Breast epithelium (tissue), 4 donors: ENCODE data around the gene GAL3ST1. TPM values are rescaled to one million over a fixed set of nuclear protein-coding genes. Genes with fewer than 3 reads are reported as not detected.

Experiments
- DNase-seq, 2 donors: peaks; one replicate each; pipeline ENCODE4 v3.0.0-alpha.2; 2019; ENCODE audit warnings: low spot score in 2 of 2
- H3K27ac ChIP-seq, 2 donors: fragments of 200-600 bp; sonication (generic) in 1 of 2; one replicate each; pipeline ENCODE4 v1.5.1; 2016 to 2019; ENCODE audit warnings: mild to moderate bottlenecking in 1 of 2
- H3K27me3 ChIP-seq, 2 donors: fragments of 200-600 bp; sonication (generic) in 1 of 2; one replicate each; pipeline versions ENCODE4 v1.5.1 to v1.6.0; 2017 to 2019; ENCODE audit warnings: control low read depth in 1 of 2, mild to moderate bottlenecking in 1 of 2
- H3K36me3 ChIP-seq: fragments of 200-600 bp; one replicate; pipeline ENCODE4 v1.5.1; 2019
- H3K4me1 ChIP-seq, 2 donors: fragments of 200-600 bp; sonication (generic); one replicate each; pipeline ENCODE4 v1.5.1; 2016 to 2019; ENCODE audit warnings: control low read depth in 1 of 2
- H3K4me3 ChIP-seq, 3 donors: fragments of 200-600 bp; sonication (generic); 1 replicate in 2 of 3; 2 replicates in 1 of 3; pipeline ENCODE4 v1.5.1; 2016 to 2019; ENCODE audit warnings: mild to moderate bottlenecking in 3 of 3, moderate library complexity in 2 of 3
- H3K9me3 ChIP-seq, 2 donors: fragments of 200-600 bp; sonication (generic) in 1 of 2; one replicate each; pipeline ENCODE4 v1.5.1; 2016 to 2019; ENCODE audit warnings: control low read depth in 1 of 2
- POLR2A ChIP-seq: fragments of 450-650 bp; IDR thresholded peaks from one replicate; pipeline ENCODE4 v1.6.1; 2016; ENCODE audit warnings: antibody characterized with exemption, mild to moderate bottlenecking, moderate library complexity
- POLR2AphosphoS5 ChIP-seq, 3 donors: sonication (generic); formaldehyde crosslinking; IDR thresholded peaks; one replicate each; pipeline ENCODE4 v1.6.1; 2017; ENCODE audit warnings: antibody characterized with exemption in 3 of 3
- intact Hi-C: fragments of 100-400 bp; cut with DNase I; formaldehyde crosslinking; loops from one replicate; pipeline ENCODE4 v1.15.1; 2023; ENCODE audit warnings: low total_unique reads
- total RNA-seq, 3 donors: library from RNA; depleted of rRNA; stranded (reverse); fragments of >200 nt; gene quantifications; one replicate each; pipeline ENCODE4 v1.1.0, GENCODE V29; 2016
- TF ChIP-seq, protein P1 (sequence below), 3 donors: fragments of 450-650 bp; IDR thresholded peaks; one replicate each; pipeline ENCODE4 v1.5.1; 2016 to 2017; ENCODE audit warnings: antibody characterized with exemption in 3 of 3, mild to moderate bottlenecking in 3 of 3, moderate library complexity in 3 of 3

Gene GAL3ST1
- total RNA-seq, 3 donors from 2014 or later = 1.3 to 2.6 (median 1.3) TPM

GRCh38 chr22:30612789-30613188 is 38.3 kb upstream of the GAL3ST1 start:
- no peaks in the 10 kb centered on the region for H3K27me3 ChIP-seq

DNA sequence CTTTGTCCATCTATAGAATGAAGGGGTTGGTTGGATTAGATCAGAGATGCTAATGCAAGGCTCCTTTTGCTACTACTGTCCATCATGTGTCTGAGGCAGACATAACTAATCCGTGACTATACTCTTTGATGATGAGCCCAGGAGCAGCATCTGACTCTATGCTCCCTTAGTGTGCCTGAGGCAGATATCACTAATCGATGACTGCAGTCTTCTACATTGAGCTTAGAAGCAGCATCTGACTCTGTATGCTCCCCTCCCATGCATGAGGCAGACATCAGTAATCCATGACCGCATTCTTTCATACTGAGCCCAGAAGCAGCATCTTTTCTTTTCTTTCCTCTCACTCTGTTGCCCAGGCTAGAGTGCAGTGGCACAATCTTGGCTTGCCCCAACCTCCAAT is 36.7 kb upstream of the GAL3ST1 start:
- no peak for DNase-seq
- intact Hi-C loops = loop anchor here (10.0 kb wide), 1 partner anchor 314 kb away; no protein-coding TSS in a partner anchor
- H3K27me3 ChIP-seq = no peaks in the 10 kb centered on the region
- H3K4me1 ChIP-seq = no peaks in the 10 kb centered on the region
- no peaks in the 10 kb centered on the region for H3K36me3 ChIP-seq
- no peaks in the 10 kb centered on the region for H3K9me3 ChIP-seq
- TF ChIP-seq POLR2AphosphoS5 (IDR thresholded peaks at IDR 0.05) (no peak), POLR2A (no peak)
- TF ChIP-seq, protein P1, sequence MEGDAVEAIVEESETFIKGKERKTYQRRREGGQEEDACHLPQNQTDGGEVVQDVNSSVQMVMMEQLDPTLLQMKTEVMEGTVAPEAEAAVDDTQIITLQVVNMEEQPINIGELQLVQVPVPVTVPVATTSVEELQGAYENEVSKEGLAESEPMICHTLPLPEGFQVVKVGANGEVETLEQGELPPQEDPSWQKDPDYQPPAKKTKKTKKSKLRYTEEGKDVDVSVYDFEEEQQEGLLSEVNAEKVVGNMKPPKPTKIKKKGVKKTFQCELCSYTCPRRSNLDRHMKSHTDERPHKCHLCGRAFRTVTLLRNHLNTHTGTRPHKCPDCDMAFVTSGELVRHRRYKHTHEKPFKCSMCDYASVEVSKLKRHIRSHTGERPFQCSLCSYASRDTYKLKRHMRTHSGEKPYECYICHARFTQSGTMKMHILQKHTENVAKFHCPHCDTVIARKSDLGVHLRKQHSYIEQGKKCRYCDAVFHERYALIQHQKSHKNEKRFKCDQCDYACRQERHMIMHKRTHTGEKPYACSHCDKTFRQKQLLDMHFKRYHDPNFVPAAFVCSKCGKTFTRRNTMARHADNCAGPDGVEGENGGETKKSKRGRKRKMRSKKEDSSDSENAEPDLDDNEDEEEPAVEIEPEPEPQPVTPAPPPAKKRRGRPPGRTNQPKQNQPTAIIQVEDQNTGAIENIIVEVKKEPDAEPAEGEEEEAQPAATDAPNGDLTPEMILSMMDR (IDR thresholded peaks at IDR 0.05) = no peak
- no peak overlapping the region for H3K27ac ChIP-seq
- H3K4me3 ChIP-seq = no peak overlapping the region

More at GRCh38 chr22:30612789-30613188, 38.3 kb upstream of the GAL3ST1 start:
- H3K9me3 ChIP-seq = no peaks in the 10 kb centered on the region
- H3K4me1 ChIP-seq = no peaks in the 10 kb centered on the region
- H3K4me3 ChIP-seq = no peak overlapping the region
- no peaks in the 10 kb centered on the region for H3K36me3 ChIP-seq
- intact Hi-C loops = loop anchor here (10.0 kb wide), 1 partner anchor 312 kb away; no protein-coding TSS in a partner anchor
- no peak overlapping the region for H3K27ac ChIP-seq
- TF ChIP-seq, protein P1 (IDR thresholded peaks at IDR 0.05) = no peak
- TF ChIP-seq POLR2AphosphoS5 (IDR thresholded peaks at IDR 0.05) (no peak), POLR2A (no peak)
- no peak for DNase-seq

GRCh38 chr22:30610299-30610698 is 35.8 kb upstream of the GAL3ST1 start:
- TF ChIP-seq, protein P1 (IDR thresholded peaks at IDR 0.05) = no peak
- TF ChIP-seq POLR2A (no peak), POLR2AphosphoS5 (IDR thresholded peaks at IDR 0.05) (no peak)

DNA sequence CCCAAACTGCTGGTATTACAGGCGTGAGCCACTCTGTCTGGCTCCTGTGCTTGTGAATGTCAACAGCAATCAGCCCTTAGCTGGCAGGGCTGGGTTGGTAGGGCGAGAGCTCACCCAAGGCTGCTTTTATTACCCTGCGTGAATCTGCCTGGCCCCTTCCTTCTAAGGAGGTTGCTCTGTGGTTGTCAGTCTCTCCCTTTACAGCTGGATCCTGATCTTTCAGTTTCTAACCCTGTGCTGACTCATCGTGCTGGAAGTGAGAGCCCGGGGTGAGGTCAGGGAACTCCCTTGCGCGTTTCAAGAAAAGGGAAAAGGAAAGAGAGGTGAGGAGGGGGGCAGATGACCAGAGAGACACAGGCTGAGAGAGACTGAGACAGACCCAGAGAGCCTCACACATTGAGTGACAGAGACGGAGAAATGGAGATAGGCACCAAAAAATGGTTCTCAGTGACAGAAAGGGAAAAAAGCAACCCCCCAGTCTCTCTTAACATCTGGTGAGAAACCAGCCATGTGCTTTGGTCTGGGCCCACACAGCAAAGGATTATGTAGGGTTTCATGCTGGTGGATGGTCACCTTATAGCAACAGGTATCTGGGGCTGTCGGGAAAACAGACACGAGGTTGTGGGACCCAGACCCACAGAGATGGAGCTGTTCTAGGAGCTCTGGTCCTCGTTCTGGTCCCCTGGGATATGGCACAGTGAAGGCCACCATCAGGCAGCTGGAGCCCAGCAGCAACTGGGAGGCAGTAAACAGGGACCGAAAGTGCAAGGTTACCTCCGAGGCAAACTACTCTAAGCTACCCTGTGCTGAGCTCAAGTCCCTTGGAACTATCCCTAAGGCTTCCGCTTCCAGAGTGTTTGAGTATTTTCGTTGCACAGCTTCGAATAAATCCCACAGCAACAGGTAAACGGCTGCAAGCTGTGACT is 35.1 kb upstream of the GAL3ST1 start:
- intact Hi-C loops = loop anchor here (10.0 kb wide), 1 partner anchor 315 kb away; no protein-coding TSS in a partner anchor
- H3K27ac ChIP-seq = peak overlapping the region; percentile 37 to 62
- H3K36me3 ChIP-seq = no peaks in the 10 kb centered on the region
- H3K27me3 ChIP-seq = no peaks in the 10 kb centered on the region
- TF ChIP-seq POLR2A (no peak), POLR2AphosphoS5 (IDR thresholded peaks at IDR 0.05) (no peak)
- TF ChIP-seq, protein P1 (IDR thresholded peaks at IDR 0.05) = no peak
- peaks cover 0 to 7% of the 10 kb centered on the region in 2 donors for H3K4me1 ChIP-seq
- peak overlapping the region in 1 of 3 donors; percentile 56 for H3K4me3 ChIP-seq
- no peaks in the 10 kb centered on the region for H3K9me3 ChIP-seq
- DNase-seq = no peak

More at GRCh38 chr22:30610299-30610698, 35.8 kb upstream of the GAL3ST1 start:
- H3K27ac ChIP-seq = no peak overlapping the region
- DNase-seq = no peak
- peaks cover 0 to 7% of the 10 kb centered on the region in 2 donors for H3K4me1 ChIP-seq
- intact Hi-C loops = loop anchor here (10.0 kb wide), 1 partner anchor 315 kb away; no protein-coding TSS in a partner anchor
- no peaks in the 10 kb centered on the region for H3K9me3 ChIP-seq
- no peaks in the 10 kb centered on the region for H3K27me3 ChIP-seq
- no peak overlapping the region for H3K4me3 ChIP-seq
- H3K36me3 ChIP-seq = no peaks in the 10 kb centered on the region

DNA sequence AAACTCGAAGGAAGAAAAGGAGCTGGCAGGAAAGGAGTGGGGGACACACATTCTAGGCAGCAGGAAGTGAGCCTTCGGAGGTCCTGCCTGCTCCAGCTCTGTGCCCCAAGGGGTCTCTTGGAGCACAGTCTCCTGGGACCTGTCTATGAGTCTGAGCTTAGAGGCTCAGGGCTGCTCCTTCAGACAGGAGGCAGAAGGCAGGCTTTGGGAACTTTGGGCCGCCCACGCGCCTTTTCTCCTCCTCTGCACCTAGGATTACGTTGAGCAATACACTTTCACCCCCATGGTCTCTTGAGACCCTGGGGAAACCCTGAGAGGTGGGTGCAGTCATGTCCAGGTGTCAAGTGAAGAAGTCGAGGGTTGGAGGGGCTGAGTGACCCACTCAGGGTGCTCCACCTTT is 33.5 kb upstream of the GAL3ST1 start:
- Histone ChIP-seq H3K27me3 (no peaks in the 10 kb centered on the region), H3K4me1 (peaks cover 0 to 7% of the 10 kb centered on the region in 2 donors), H3K9me3 (no peaks in the 10 kb centered on the region), H3K36me3 (no peaks in the 10 kb centered on the region), H3K4me3 (peak overlapping the region; percentile 56 to 83 (median 68)), H3K27ac (peak overlapping the region in 1 of 2 donors; percentile 41)
- intact Hi-C loops = no loop called here
- no peak for TF ChIP-seq POLR2AphosphoS5 (IDR thresholded peaks at IDR 0.05)
- TF ChIP-seq, protein P1 (IDR thresholded peaks at IDR 0.05) = no peak
- no peak for TF ChIP-seq POLR2A
- no peak for DNase-seq
